K562 (cell line): ENCODE measurements around the gene KDELR3.

Source experiments
- CHD2 ChIP-seq: IDR thresholded peaks from 2 replicates; pipeline ENCODE4 v1.6.1; 2011; ENCODE audit warnings: low read depth, low read length
- CHD4 ChIP-seq: fragments of 200-600 bp; sonication (generic); IDR thresholded peaks from 3 replicates; pipeline ENCODE4 v1.6.1; 2012; ENCODE audit warnings: low read depth, mild to moderate bottlenecking, mixed read lengths, low read length, inconsistent platforms; ENCODE audit not compliant: insufficient read depth, insufficient replicate concordance, poor library complexity, severe bottlenecking
- HNRNPK ChIP-seq: fragments of 200-400 bp; formaldehyde crosslinking; IDR thresholded peaks from one replicate; pipeline ENCODE4 v1.6.1; 2018; ENCODE audit warnings: mild to moderate bottlenecking, low read depth, low read length; ENCODE audit not compliant: poor library complexity, severe bottlenecking
- PHF8 ChIP-seq: fragments of 200-600 bp; sonication (generic); IDR thresholded peaks from 2 replicates; pipeline ENCODE4 v1.6.1; 2012; ENCODE audit warnings: mixed run types, mild to moderate bottlenecking, inconsistent platforms, low read length, moderate library complexity, borderline replicate concordance
- POLR2G ChIP-seq: fragments of 200-400 bp; formaldehyde crosslinking; IDR thresholded peaks from 2 replicates; pipeline ENCODE4 v1.6.1; 2017; ENCODE audit warnings: low read depth, mild to moderate bottlenecking, antibody characterized with exemption, low read length, moderate library complexity
- RNF2 ChIP-seq: sonication (generic); IDR thresholded peaks from 2 replicates; pipeline ENCODE4 v1.6.1; 2016
- SMC3 ChIP-seq: conservative IDR thresholded peaks from 2 replicates; pipeline ENCODE4 v1.6.1; 2011; ENCODE audit warnings: low read depth, low read length, improper control_type of control experiment; ENCODE audit not compliant: insufficient read depth
- ZMIZ1 ChIP-seq, 2 experiments: fragments of 150-350 bp in 1 of 2; IDR thresholded peaks; 2 replicates each; pipeline ENCODE4 v1.6.1; 2012 to 2016; ENCODE audit warnings: low read depth in 2 of 2, low read length in 2 of 2, mild to moderate bottlenecking in 1 of 2, moderate library complexity in 1 of 2
- ZNF146 ChIP-seq: IDR thresholded peaks from one replicate; pipeline ENCODE4 v1.6.1; 2018; ENCODE audit warnings: missing compliant biosample characterization; ENCODE audit not compliant: unreplicated experiment
- TF ChIP-seq, protein P1 (sequence below): IDR thresholded peaks from 2 replicates; pipeline ENCODE4 v1.6.1; 2012; ENCODE audit warnings: low read depth, low read length, improper control_type of control experiment, borderline replicate concordance

- TF ChIP-seq, protein P1, sequence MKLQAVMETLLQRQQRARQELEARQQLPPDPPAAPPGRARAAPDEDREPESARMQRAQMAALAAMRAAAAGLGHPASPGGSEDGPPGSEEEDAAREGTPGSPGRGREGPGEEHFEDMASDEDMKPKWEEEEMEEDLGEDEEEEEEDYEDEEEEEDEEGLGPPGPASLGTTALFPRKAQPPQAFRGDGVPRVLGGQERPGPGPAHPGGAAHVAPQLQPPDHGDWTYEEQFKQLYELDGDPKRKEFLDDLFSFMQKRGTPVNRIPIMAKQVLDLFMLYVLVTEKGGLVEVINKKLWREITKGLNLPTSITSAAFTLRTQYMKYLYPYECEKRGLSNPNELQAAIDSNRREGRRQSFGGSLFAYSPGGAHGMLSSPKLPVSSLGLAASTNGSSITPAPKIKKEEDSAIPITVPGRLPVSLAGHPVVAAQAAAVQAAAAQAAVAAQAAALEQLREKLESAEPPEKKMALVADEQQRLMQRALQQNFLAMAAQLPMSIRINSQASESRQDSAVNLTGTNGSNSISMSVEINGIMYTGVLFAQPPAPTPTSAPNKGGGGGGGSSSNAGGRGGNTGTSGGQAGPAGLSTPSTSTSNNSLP, result no peak
- TF ChIP-seq CHD4, result no peak
- no peak for TF ChIP-seq CHD2
- TF ChIP-seq HNRNPK, result no peak
- no peak for TF ChIP-seq RNF2
- TF ChIP-seq POLR2G, result no peak
- no peak for TF ChIP-seq ZMIZ1 (IDR thresholded peaks at IDR 0.05; ENCODE audit: low read depth in 2 of 2, low read length in 2 of 2)
- TF ChIP-seq SMC3, result no peak
- no peak for TF ChIP-seq PHF8
- no peak for TF ChIP-seq ZNF146 (CRISPR knock-in tag)
These were observed 3.3 kb downstream of the KDELR3 start for GRCh38 chr22:38471237-38471636.
